A549 (cell line): ENCODE data around the gene KRT73. TPM values are rescaled to one million over a fixed set of nuclear protein-coding genes. Genes with fewer than 3 reads are reported as not detected.

Experiments
- ATAC-seq, 2 experiments: fragments of 200-7000 bp in 1 of 2; fragments of >200 bp in 1 of 2; cut with Nextera tagmentation in 1 of 2; cut with Tn5 transposase in 1 of 2; 3 replicates each; pipeline versions ENCODE4 v1.8.0 to v1.9.1; 2018 to 2020; ENCODE audit warnings: mild to moderate bottlenecking in 1 of 2, moderate library complexity in 1 of 2
- CTCF ChIA-PET: fragments of 300-600 bp; sonication (Branson Sonifier 250); formaldehyde crosslinking; extraction: SDS; loops from one replicate; lab custom pipeline; 2021; ENCODE audit warnings: antibody characterized with exemption, inconsistent platforms; lab: Yijun Ruan, JAX
- POLR2A ChIA-PET: fragments of 350-600 bp; formaldehyde crosslinking; extraction: SDS; loops from one replicate; lab custom pipeline; 2021; ENCODE audit warnings: antibody characterized with exemption, inconsistent platforms; lab: Yijun Ruan, JAX
- DNase-seq, 2 experiments: peaks; one replicate each; pipeline versions ENCODE4 v3.0.0 to v3.0.0-alpha.2; 2011 to 2016; ENCODE audit warnings: low read depth in 1 of 2, low spot score in 1 of 2
- FAIRE-seq: peaks from 2 replicates; lab custom pipeline; 2011; peaks lifted over from hg19 to GRCh38; lab: Jason Lieb, UNC
- H3K27ac ChIP-seq, 2 experiments: fragments of >200 bp; sonication (Bioruptor Twin); formaldehyde crosslinking; 3 replicates each; pipeline ENCODE4 v1.5.1; 2016 to 2017
- H3K4me1 ChIP-seq: fragments of >200 bp; sonication (Bioruptor Twin); formaldehyde crosslinking; 3 replicates; pipeline ENCODE4 v1.6.1; 2016
- H3K4me2 ChIP-seq: fragments of >200 bp; sonication (Bioruptor Twin); formaldehyde crosslinking; 3 replicates; pipeline ENCODE4 v1.6.1; 2016
- H3K4me3 ChIP-seq: fragments of >200 bp; sonication (Bioruptor Twin); formaldehyde crosslinking; 3 replicates; pipeline ENCODE4 v1.5.1; 2016
- H3K9me3 ChIP-seq: fragments of >200 bp; sonication (Bioruptor Twin); formaldehyde crosslinking; 3 replicates; pipeline ENCODE4 v1.6.1; 2016
- BHLHE40 ChIP-seq: IDR thresholded peaks from 2 replicates; pipeline ENCODE4 v1.6.1; 2012; ENCODE audit warnings: low read depth, low read length, inconsistent platforms
- CEBPB ChIP-seq, 2 experiments: fragments of >200 bp in 1 of 2; sonication (Bioruptor Twin) in 1 of 2; formaldehyde crosslinking in 1 of 2; IDR thresholded peaks; 2 replicates each; pipeline ENCODE4 v1.6.1; 2012 to 2016
- EHF ChIP-seq: fragments of 250-450 bp; sonication (Bioruptor Pico); IDR thresholded peaks from 2 replicates; pipeline ENCODE4 v1.5.0; 2020; ENCODE audit warnings: mild to moderate bottlenecking
- FOSB ChIP-seq: fragments of 250-450 bp; sonication (Bioruptor Pico); IDR thresholded peaks from 2 replicates; pipeline ENCODE4 v1.5.0; 2020; ENCODE audit warnings: mild to moderate bottlenecking, moderate library complexity
- FOSL2 ChIP-seq, 2 experiments: fragments of 450-650 bp in 1 of 2; fragments of >200 bp in 1 of 2; sonication (Bioruptor Twin) in 1 of 2; formaldehyde crosslinking; IDR thresholded peaks; 2 replicates each; pipeline versions ENCODE4 v1.5.0 to v1.6.1; 2016 to 2020; ENCODE audit warnings: mild to moderate bottlenecking in 1 of 2, moderate library complexity in 1 of 2
- HDAC2 ChIP-seq: fragments of 200-600 bp; sonication (generic); IDR thresholded peaks from 2 replicates; pipeline ENCODE4 v1.6.1; 2016
- JUNB ChIP-seq: fragments of >200 bp; sonication (Bioruptor Twin); formaldehyde crosslinking; IDR thresholded peaks from 2 replicates; pipeline ENCODE4 v1.6.1; 2016
- KDM5A ChIP-seq: fragments of 200-600 bp; sonication (generic); IDR thresholded peaks from 2 replicates; pipeline ENCODE4 v1.6.1; 2016; ENCODE audit warnings: antibody characterized with exemption, mild to moderate bottlenecking
- MAZ ChIP-seq: fragments of 150-350 bp; IDR thresholded peaks from 2 replicates; pipeline ENCODE4 v1.6.1; 2014; ENCODE audit warnings: antibody characterized with exemption, low read depth, low read length, borderline replicate concordance
- NFE2L2 ChIP-seq: fragments of 150-350 bp; conservative IDR thresholded peaks from 2 replicates; pipeline ENCODE4 v1.6.1; 2014; ENCODE audit warnings: low read length
- POLR2A ChIP-seq: IDR thresholded peaks from 2 replicates; pipeline ENCODE4 v1.6.1; 2012; ENCODE audit warnings: mild to moderate bottlenecking, low read length
- RAD21 ChIP-seq, 2 experiments: fragments of >200 bp in 1 of 2; sonication (Bioruptor Twin) in 1 of 2; formaldehyde crosslinking in 1 of 2; IDR thresholded peaks in 1 of 2; conservative IDR thresholded peaks in 1 of 2; 2 replicates in 1 of 2; 3 replicates in 1 of 2; pipeline ENCODE4 v1.6.1; 2012 to 2018; ENCODE audit warnings: inconsistent platforms in 1 of 2
- TFCP2L1 ChIP-seq: fragments of 250-450 bp; sonication (Bioruptor Pico); IDR thresholded peaks from 2 replicates; pipeline ENCODE4 v1.5.0; 2021; ENCODE audit warnings: mild to moderate bottlenecking
- ZFP36 ChIP-seq: fragments of 450-650 bp; IDR thresholded peaks from 2 replicates; pipeline ENCODE4 v1.6.1; 2014; ENCODE audit warnings: borderline replicate concordance; ENCODE audit not compliant: partially characterized antibody
- ZNF302 ChIP-seq: fragments of 250-450 bp; sonication (Bioruptor Pico); IDR thresholded peaks from 2 replicates; pipeline ENCODE4 v1.9.0; 2021; ENCODE audit warnings: inconsistent platforms, mild to moderate bottlenecking, moderate library complexity
- WGBS: methylation state at CpG from one replicate; pipeline ENCODE4 v1.1.6; 2017; ENCODE audit errors: missing lambda C conversion rate; 5-methylcytosine and 5-hydroxymethylcytosine counted together
- polyA plus RNA-seq, 4 experiments: library from polyadenylated mRNA; depleted of rRNA in 3 of 4; stranded (reverse); fragments of >200 nt; fragmentation: RNase III in 1 of 4; extraction: RNeasy Plus Mini Kit Qiagen cat#74134 plus additional on column Dnase treatment in 1 of 4; gene quantifications; 2 replicates in 3 of 4; 3 replicates in 1 of 4; pipeline ENCODE4 v1.2.3, GENCODE V29; 2011 to 2017
- TF ChIP-seq, protein P1 (sequence below): fragments of 250-450 bp; sonication (Bioruptor Pico); IDR thresholded peaks from 2 replicates; pipeline ENCODE4 v1.5.0; 2020; ENCODE audit warnings: low read depth, mild to moderate bottlenecking, moderate library complexity
- TF ChIP-seq, protein P2 (sequence below): fragments of >200 bp; sonication (Bioruptor Twin); formaldehyde crosslinking; IDR thresholded peaks from 3 replicates; pipeline ENCODE4 v1.5.1; 2016
- TF ChIP-seq, protein P3 (sequence below): fragments of 250-450 bp; sonication (Bioruptor Pico); IDR thresholded peaks from 2 replicates; pipeline ENCODE4 v1.5.0; 2021; ENCODE audit warnings: mild to moderate bottlenecking, moderate library complexity, borderline replicate concordance
- TF ChIP-seq, protein P4 (sequence below): fragments of >200 bp; sonication (Bioruptor Twin); formaldehyde crosslinking; IDR thresholded peaks from 3 replicates; pipeline ENCODE4 v1.6.1; 2016

Gene KRT73
- polyA plus RNA-seq, 2 of the 4 experiments (the other 2 are of a cell fraction): not detected

DNA sequence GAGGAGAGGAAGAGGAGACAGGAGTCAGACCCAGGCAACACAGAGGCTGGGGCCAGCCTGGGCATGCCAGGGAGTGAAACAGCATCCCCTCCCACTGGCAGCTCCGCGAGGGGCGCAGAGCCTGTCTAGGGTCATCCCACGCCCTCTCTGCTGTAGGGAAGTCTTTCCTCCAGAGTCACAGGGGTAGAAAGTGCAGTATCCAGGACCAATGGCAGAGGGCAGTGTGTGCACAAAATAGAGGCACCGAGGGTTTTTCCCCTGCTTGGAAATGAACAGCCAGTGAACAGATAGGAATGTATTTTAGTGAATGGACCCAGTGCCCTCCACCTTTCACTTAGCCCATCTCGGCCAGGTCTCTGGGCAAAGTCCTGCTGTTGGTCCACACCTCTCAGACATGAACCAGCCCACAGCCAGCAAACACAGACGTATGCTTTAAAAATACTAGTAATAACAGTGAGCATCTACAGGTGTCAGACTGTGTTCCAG, 35.3 kb downstream of the KRT73 start (continued):
- TF ChIP-seq, protein P1, sequence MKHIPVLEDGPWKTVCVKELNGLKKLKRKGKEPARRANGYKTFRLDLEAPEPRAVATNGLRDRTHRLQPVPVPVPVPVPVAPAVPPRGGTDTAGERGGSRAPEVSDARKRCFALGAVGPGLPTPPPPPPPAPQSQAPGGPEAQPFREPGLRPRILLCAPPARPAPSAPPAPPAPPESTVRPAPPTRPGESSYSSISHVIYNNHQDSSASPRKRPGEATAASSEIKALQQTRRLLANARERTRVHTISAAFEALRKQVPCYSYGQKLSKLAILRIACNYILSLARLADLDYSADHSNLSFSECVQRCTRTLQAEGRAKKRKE (CRISPR knock-in tag): no peak
- TF ChIP-seq, protein P2, sequence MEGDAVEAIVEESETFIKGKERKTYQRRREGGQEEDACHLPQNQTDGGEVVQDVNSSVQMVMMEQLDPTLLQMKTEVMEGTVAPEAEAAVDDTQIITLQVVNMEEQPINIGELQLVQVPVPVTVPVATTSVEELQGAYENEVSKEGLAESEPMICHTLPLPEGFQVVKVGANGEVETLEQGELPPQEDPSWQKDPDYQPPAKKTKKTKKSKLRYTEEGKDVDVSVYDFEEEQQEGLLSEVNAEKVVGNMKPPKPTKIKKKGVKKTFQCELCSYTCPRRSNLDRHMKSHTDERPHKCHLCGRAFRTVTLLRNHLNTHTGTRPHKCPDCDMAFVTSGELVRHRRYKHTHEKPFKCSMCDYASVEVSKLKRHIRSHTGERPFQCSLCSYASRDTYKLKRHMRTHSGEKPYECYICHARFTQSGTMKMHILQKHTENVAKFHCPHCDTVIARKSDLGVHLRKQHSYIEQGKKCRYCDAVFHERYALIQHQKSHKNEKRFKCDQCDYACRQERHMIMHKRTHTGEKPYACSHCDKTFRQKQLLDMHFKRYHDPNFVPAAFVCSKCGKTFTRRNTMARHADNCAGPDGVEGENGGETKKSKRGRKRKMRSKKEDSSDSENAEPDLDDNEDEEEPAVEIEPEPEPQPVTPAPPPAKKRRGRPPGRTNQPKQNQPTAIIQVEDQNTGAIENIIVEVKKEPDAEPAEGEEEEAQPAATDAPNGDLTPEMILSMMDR: peak; percentile 85
- no peak for TF ChIP-seq EHF (CRISPR knock-in tag)
- TF ChIP-seq MAZ: no peak
- TF ChIP-seq RAD21 (conservative IDR thresholded peaks at IDR 0.05 in 1 of 2, IDR thresholded peaks at IDR 0.05 in 1 of 2): peak; percentile 94 to 97
- TF ChIP-seq POLR2A: no peak
- no peak for TF ChIP-seq CEBPB (IDR thresholded peaks at IDR 0.05)
- TF ChIP-seq HDAC2: no peak
- TF ChIP-seq, protein P3, sequence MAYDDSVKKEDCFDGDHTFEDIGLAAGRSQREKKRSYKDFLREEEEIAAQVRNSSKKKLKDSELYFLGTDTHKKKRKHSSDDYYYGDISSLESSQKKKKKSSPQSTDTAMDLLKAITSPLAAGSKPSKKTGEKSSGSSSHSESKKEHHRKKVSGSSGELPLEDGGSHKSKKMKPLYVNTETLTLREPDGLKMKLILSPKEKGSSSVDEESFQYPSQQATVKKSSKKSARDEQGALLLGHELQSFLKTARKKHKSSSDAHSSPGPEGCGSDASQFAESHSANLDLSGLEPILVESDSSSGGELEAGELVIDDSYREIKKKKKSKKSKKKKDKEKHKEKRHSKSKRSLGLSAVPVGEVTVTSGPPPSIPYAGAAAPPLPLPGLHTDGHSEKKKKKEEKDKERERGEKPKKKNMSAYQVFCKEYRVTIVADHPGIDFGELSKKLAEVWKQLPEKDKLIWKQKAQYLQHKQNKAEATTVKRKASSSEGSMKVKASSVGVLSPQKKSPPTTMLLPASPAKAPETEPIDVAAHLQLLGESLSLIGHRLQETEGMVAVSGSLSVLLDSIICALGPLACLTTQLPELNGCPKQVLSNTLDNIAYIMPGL (CRISPR knock-in tag): no peak

DNA sequence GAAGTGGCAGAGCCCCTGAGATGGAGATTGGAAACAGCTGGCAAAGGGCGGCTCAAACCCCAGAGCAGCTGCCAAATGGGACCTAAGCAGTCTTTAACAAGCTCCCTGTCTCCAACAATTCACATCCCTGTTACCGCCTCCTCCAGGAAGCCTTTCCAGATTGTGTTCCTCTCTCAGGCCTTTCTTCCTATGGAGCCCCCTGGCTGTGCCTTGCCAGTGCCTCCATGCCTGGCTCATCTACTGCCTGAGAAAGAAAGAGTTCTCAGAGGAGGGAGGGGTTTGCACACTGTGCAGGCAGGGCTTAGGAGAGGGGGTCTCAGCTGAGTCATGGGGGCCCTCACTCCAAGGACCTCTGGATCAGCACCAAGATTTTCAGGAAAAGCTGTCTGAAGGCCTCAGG, 35.9 kb downstream of the KRT73 start:
- Histone ChIP-seq H3K4me2 (peak overlapping the region; percentile 45), H3K4me3 (no peak overlapping the region)
- CTCF ChIA-PET: interaction anchor here (0.6 to 13.8 kb wide), 56 partner anchors 9 to 552 kb away, joined by 3 to 492 read pairs (median 4); partner anchors contain the start of genes KRT2, KRT5 and KRT74
- WGBS: 43% methylated on average over 2 of the region's 2 CpGs
- TF ChIP-seq FOSB (no peak), ZFP36 (peak; percentile 78)
- TF ChIP-seq, all 56 proteins: peak for 1
- DNase-seq: no peak
- H3K9me3 ChIP-seq: no peaks in the 10 kb centered on the region
- no peak for FAIRE-seq
- peak overlapping the region; percentile 43 to 82 for H3K27ac ChIP-seq
- H3K4me1 ChIP-seq: peaks cover 24% of the 10 kb centered on the region
- POLR2A ChIA-PET: no interaction called here
- ATAC-seq: peak in 1 of 2 experiments; percentile 41; a peak in 3 of 6 replicates

DNA sequence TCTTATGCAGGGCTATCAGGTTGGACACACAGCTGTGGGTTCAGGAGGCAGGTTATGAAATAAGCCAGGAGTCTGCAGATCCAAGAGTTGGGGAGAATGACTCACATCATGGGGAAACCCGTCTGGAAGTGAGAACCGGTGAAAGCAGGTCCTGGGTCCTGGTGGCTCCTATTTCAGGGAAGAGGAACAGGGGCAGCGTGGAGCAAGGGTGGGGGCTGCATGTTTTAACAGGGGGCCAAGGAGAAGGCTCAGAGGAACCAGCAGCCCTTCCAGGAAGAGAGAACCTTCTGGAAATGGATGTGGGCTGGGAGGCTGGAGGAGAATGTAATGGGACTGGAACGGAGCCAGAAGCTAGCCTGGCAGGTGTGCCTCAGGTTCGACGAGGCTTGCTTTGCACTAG, 36.9 kb downstream of the KRT73 start:
- TF ChIP-seq CEBPB (IDR thresholded peaks at IDR 0.05) (0 out of 4 replicates have a peak, but pooled peaks of 1 of the 2 experiments have one; percentile 11), JUNB (0 out of 2 replicates have a peak, but pooled peaks have one; percentile 20), KDM5A (no peak), FOSL2 (IDR thresholded peaks at IDR 0.05) (no peak), FOSL2 (CRISPR knock-in tag; IDR thresholded peaks at IDR 0.05) (no peak; the same call in 1 of the 2 replicates)
- Histone ChIP-seq H3K4me2 (peak overlapping the region; percentile 39; the same call in 2 of the 3 replicates), H3K27ac (peak overlapping the region; percentile 23 to 82; a peak in 4 of 6 replicates), H3K4me1 (peaks cover 24% of the 10 kb centered on the region), H3K9me3 (no peaks in the 10 kb centered on the region), H3K4me3 (no peak overlapping the region)
- ATAC-seq (peak; percentile 13 to 44; a peak in 1 of 6 replicates), FAIRE-seq (no peak), DNase-seq (peak; percentile 32 to 53)
- POLR2A ChIA-PET: no interaction called here
- CTCF ChIA-PET: interaction anchor here (0.8 to 13.8 kb wide), 26 partner anchors 12 to 442 kb away, joined by 3 to 492 read pairs (median 4); no protein-coding TSS in a partner anchor
- 53% methylated on average over 6 of the region's 6 CpGs for WGBS

DNA sequence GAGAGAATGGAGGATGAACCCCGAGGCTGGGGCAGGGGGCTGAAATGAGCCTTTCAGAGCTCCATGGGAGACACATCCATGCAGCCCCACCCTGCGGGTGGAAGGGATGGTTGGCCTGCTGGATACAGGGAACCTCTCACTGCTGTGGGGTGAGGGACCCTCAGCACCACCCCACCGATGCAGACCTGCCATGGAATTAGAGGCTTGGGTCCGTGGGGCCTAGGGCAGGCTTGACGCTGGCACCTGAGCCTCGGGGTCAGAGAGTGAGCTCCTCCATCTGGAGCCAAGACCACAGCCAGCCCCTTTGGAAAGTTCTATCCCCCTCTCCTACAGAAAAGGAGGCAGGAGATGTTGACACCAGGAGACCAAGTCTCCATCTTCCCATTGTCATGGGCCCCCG, 37.3 kb downstream of the KRT73 start:
- WGBS: 91% methylated on average over 6 of the region's 7 CpGs

More for the DNA sequence above, 37.3 kb downstream of the KRT73 start:
- CTCF ChIA-PET: interaction anchor here (0.8 to 13.8 kb wide), 18 partner anchors 9 to 442 kb away, joined by 3 to 492 read pairs (median 4); no protein-coding TSS in a partner anchor
- no peaks in the 10 kb centered on the region for H3K9me3 ChIP-seq
- FAIRE-seq (no peak), DNase-seq (no peak), ATAC-seq (no peak)
- TF ChIP-seq, protein P2: no peak
- TF ChIP-seq JUNB: no peak
- no peak for TF ChIP-seq BHLHE40
- TF ChIP-seq TFCP2L1: no peak
- TF ChIP-seq FOSL2 (IDR thresholded peaks at IDR 0.05): no peak
- no peak for TF ChIP-seq FOSL2 (CRISPR knock-in tag; IDR thresholded peaks at IDR 0.05)
- no peak for TF ChIP-seq NFE2L2
- no peak for TF ChIP-seq CEBPB (IDR thresholded peaks at IDR 0.05)
- TF ChIP-seq EHF (CRISPR knock-in tag): no peak
- TF ChIP-seq, protein P1 (CRISPR knock-in tag): no peak
- TF ChIP-seq, protein P4, sequence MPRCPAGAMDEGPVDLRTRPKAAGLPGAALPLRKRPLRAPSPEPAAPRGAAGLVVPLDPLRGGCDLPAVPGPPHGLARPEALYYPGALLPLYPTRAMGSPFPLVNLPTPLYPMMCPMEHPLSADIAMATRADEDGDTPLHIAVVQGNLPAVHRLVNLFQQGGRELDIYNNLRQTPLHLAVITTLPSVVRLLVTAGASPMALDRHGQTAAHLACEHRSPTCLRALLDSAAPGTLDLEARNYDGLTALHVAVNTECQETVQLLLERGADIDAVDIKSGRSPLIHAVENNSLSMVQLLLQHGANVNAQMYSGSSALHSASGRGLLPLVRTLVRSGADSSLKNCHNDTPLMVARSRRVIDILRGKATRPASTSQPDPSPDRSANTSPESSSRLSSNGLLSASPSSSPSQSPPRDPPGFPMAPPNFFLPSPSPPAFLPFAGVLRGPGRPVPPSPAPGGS: no peak
- no peak for TF ChIP-seq ZNF302 (CRISPR knock-in tag)
- POLR2A ChIA-PET: no interaction called here
- peak overlapping the region; percentile 39; the same call in 2 of the 3 replicates for H3K4me2 ChIP-seq
- peaks cover 24% of the 10 kb centered on the region for H3K4me1 ChIP-seq
- H3K27ac ChIP-seq: peak overlapping the region in 1 of 2 experiments; percentile 82; a peak in 4 of 6 replicates
- H3K4me3 ChIP-seq: no peak overlapping the region
